Activated CD8-positive, alpha-beta memory T cell treated with anti-CD3 and anti-CD28 coated beads, Interleukin-2, amount 10 ng/mL, durations not matched to agents 7 days and 5 days (primary cell): Measurements from ENCODE around the gene SFT2D2. TPM values are rescaled to one million over a fixed set of nuclear protein-coding genes. Genes with fewer than 3 reads are reported as not detected.
A peak's percentile ranks its signal among the peaks of the same experiment; 100 is the strongest.
"Not testable (repeated sequence)": the region's sequence is repeated elsewhere in the genome, so short reads cannot be mapped to it uniquely, and the experiment has no call there.

Source experiments
- ATAC-seq: fragments of 150-1000 bp; cut with Tn5 transposase; one replicate; pipeline ENCODE4 v1.10.0; 2021; ENCODE audit warnings: moderate library complexity
- CTCF ChIA-PET: fragments of 350-600 bp; sonication (Branson Sonifier 250); formaldehyde crosslinking; loops from one replicate; lab custom pipeline; 2021; ENCODE audit warnings: antibody characterized with exemption; lab: Charles Lee
- DNase-seq: peaks from one replicate; pipeline ENCODE4 v3.0.0-alpha.2; 2020
- H3K27ac Mint-ChIP-seq: one replicate; pipeline ENCODE4 v1.8.0; 2021; ENCODE audit warnings: mild to moderate bottlenecking, mixed read lengths
- H3K27me3 Mint-ChIP-seq: one replicate; pipeline ENCODE4 v1.8.0; 2021; ENCODE audit warnings: mixed read lengths
- H3K36me3 Mint-ChIP-seq: one replicate; pipeline ENCODE4 v1.8.0; 2021; ENCODE audit warnings: mild to moderate bottlenecking, mixed read lengths
- H3K4me1 Mint-ChIP-seq: one replicate; pipeline ENCODE4 v1.8.0; 2021; ENCODE audit warnings: mixed read lengths
- H3K4me3 Mint-ChIP-seq: one replicate; pipeline ENCODE4 v1.8.0; 2021; ENCODE audit warnings: mild to moderate bottlenecking, moderate library complexity, mixed read lengths
- H3K9me3 Mint-ChIP-seq: one replicate; pipeline ENCODE4 v1.8.0; 2022; ENCODE audit warnings: low read depth, mixed read lengths
- total RNA-seq, 2 experiments: library from RNA; stranded (reverse); gene quantifications; one replicate each; pipeline ENCODE4 v1.2.3, GENCODE V29; 2021

SFT2D2 gene
- total RNA-seq, result 10 to 100 TPM; 63.2 to 65.9 TPM

GRCh38 chr1:168225476-168226190, at the start of gene SFT2D2:
SFT2D2 (plus strand) TSS chr1:168226004; CDS start chr1:168226080, 76 bp downstream.
- Mint-ChIP-seq H3K4me1 (peaks cover 51% of the 10 kb centered on the region), H3K27me3 (peaks cover 2% of the 10 kb centered on the region), H3K9me3 (no peaks in the 10 kb centered on the region), H3K36me3 (peaks cover 24% of the 10 kb centered on the region), H3K4me3 (peak within 1 kb of the TSS; percentile 91), H3K27ac (peak within 1 kb of the TSS; percentile 83)
- CTCF ChIA-PET, result interaction anchor here (1.1 to 5.2 kb wide), 9 partner anchors 9 to 199 kb away, joined by 3 to 65 read pairs (median 6); partner anchors contain the start of gene TIPRL
- peak; percentile 86 for DNase-seq
- peak; percentile 96 for ATAC-seq

- no peak overlapping the region for H3K4me3 Mint-ChIP-seq
- peaks cover 3% of the 10 kb centered on the region for H3K27me3 Mint-ChIP-seq
- peaks cover 7% of the 10 kb centered on the region for H3K4me1 Mint-ChIP-seq
- H3K9me3 Mint-ChIP-seq, result no peaks in the 10 kb centered on the region
- CTCF ChIA-PET, result interaction anchor here (1.5 kb wide), 1 partner anchor 12 kb away, joined by 3 read pairs; no protein-coding TSS in a partner anchor
- no peaks in the 10 kb centered on the region for H3K36me3 Mint-ChIP-seq
- DNase-seq (no peak), ATAC-seq (no peak)
- no peak overlapping the region for H3K27ac Mint-ChIP-seq
These were observed 47.6 kb upstream of the SFT2D2 start for GRCh38 chr1:168178227-168178637.

- ATAC-seq (peak; percentile 95), DNase-seq (peak; percentile 97)
- peaks cover 9% of the 10 kb centered on the region for H3K4me1 Mint-ChIP-seq
- CTCF ChIA-PET, result interaction anchor here (1.2 to 2.1 kb wide), 3 partner anchors 11 to 57 kb away, joined by 3 to 8 read pairs (median 6); partner anchors contain the start of gene SFT2D2
- H3K36me3 Mint-ChIP-seq, result peaks cover 1% of the 10 kb centered on the region
- no peaks in the 10 kb centered on the region for H3K27me3 Mint-ChIP-seq
- no peaks in the 10 kb centered on the region for H3K9me3 Mint-ChIP-seq
- no peak within 1 kb of the TSS for H3K4me3 Mint-ChIP-seq
- H3K27ac Mint-ChIP-seq, result no peak within 1 kb of the TSS
These were observed 47.0 kb upstream of the SFT2D2 start, which contains the start of gene TIPRL for GRCh38 chr1:168178638-168179437. TIPRL (plus strand) TSS chr1:168178962; CDS start chr1:168179078, 116 bp downstream.

GRCh38 chr1:168179438-168180147, 46.2 kb upstream of the SFT2D2 start:
- H3K27me3 Mint-ChIP-seq, result no peaks in the 10 kb centered on the region
- ATAC-seq (no peak), DNase-seq (peak; percentile 46)
- H3K4me3 Mint-ChIP-seq, result no peak overlapping the region
- H3K27ac Mint-ChIP-seq, result no peak overlapping the region
- CTCF ChIA-PET, result interaction anchor here (0.5 to 2.1 kb wide), 6 partner anchors 34 to 244 kb away, joined by 3 to 8 read pairs (median 3); partner anchors contain the start of gene SFT2D2
- peaks cover 10% of the 10 kb centered on the region for H3K4me1 Mint-ChIP-seq
- H3K36me3 Mint-ChIP-seq, result peaks cover 5% of the 10 kb centered on the region
- H3K9me3 Mint-ChIP-seq, result no peaks in the 10 kb centered on the region

- no peak for DNase-seq
- Mint-ChIP-seq H3K4me1 (peaks cover 10% of the 10 kb centered on the region), H3K9me3 (no peaks in the 10 kb centered on the region), H3K27me3 (no peaks in the 10 kb centered on the region), H3K36me3 (peaks cover 10% of the 10 kb centered on the region), H3K27ac (no peak overlapping the region), H3K4me3 (no peak overlapping the region)
- ATAC-seq, result no peak
- CTCF ChIA-PET, result interaction anchor here (0.5 to 2.1 kb wide), 7 partner anchors 35 to 244 kb away, joined by 3 to 8 read pairs (median 3); partner anchors contain the start of gene SFT2D2
These were observed 45.7 kb upstream of the SFT2D2 start for GRCh38 chr1:168180148-168180524.

GRCh38 chr1:168181063-168181720, 44.6 kb upstream of the SFT2D2 start:
- not testable (repeated sequence) for H3K27me3 Mint-ChIP-seq, H3K9me3 Mint-ChIP-seq, ATAC-seq, H3K4me3 Mint-ChIP-seq, H3K27ac Mint-ChIP-seq, DNase-seq
- peaks cover 10% of the 10 kb centered on the region for H3K4me1 Mint-ChIP-seq
- CTCF ChIA-PET, result interaction anchor here (0.6 to 1.3 kb wide), 2 partner anchors 116 to 162 kb away, joined by 3 read pairs; no protein-coding TSS in a partner anchor
- H3K36me3 Mint-ChIP-seq, result peaks cover 16% of the 10 kb centered on the region

GRCh38 chr1:168187177-168187576, 38.6 kb upstream of the SFT2D2 start:
- Mint-ChIP-seq H3K27me3 (no peaks in the 10 kb centered on the region), H3K4me1 (peaks cover 4% of the 10 kb centered on the region), H3K4me3 (no peak overlapping the region), H3K36me3 (peaks cover 50% of the 10 kb centered on the region), H3K9me3 (no peaks in the 10 kb centered on the region), H3K27ac (no peak overlapping the region)
- no peak for DNase-seq
- CTCF ChIA-PET, result no interaction called here
- no peak for ATAC-seq

GRCh38 chr1:168190403-168190802, 35.4 kb upstream of the SFT2D2 start:
- no peaks in the 10 kb centered on the region for H3K4me1 Mint-ChIP-seq
- no peaks in the 10 kb centered on the region for H3K9me3 Mint-ChIP-seq
- H3K4me3 Mint-ChIP-seq, result no peak overlapping the region
- DNase-seq (no peak), ATAC-seq (no peak)
- H3K27ac Mint-ChIP-seq, result peak overlapping the region; percentile 32
- CTCF ChIA-PET, result interaction anchor here (1.5 kb wide), 1 partner anchor 12 kb away, joined by 3 read pairs; the partner anchor contains the start of gene TIPRL
- H3K27me3 Mint-ChIP-seq, result no peaks in the 10 kb centered on the region
- H3K36me3 Mint-ChIP-seq, result peaks cover 54% of the 10 kb centered on the region

- no peaks in the 10 kb centered on the region for H3K9me3 Mint-ChIP-seq
- H3K27ac Mint-ChIP-seq, result no peak overlapping the region
- ATAC-seq (no peak), DNase-seq (no peak)
- H3K4me3 Mint-ChIP-seq, result no peak overlapping the region
- CTCF ChIA-PET, result interaction anchor here (1.0 to 1.2 kb wide), 2 partner anchors 12 to 113 kb away, joined by 3 to 4 read pairs; no protein-coding TSS in a partner anchor
- peaks cover 4% of the 10 kb centered on the region for H3K4me1 Mint-ChIP-seq
- H3K36me3 Mint-ChIP-seq, result peaks cover 50% of the 10 kb centered on the region
- H3K27me3 Mint-ChIP-seq, result no peaks in the 10 kb centered on the region
These were observed 30.3 kb upstream of the SFT2D2 start for GRCh38 chr1:168195199-168196135.

GRCh38 chr1:168199056-168199455, 26.7 kb upstream of the SFT2D2 start:
- CTCF ChIA-PET, result no interaction called here
- H3K36me3 Mint-ChIP-seq, result peaks cover 58% of the 10 kb centered on the region
- H3K27me3 Mint-ChIP-seq, result no peaks in the 10 kb centered on the region
- H3K4me1 Mint-ChIP-seq, result peaks cover 4% of the 10 kb centered on the region
- no peak overlapping the region for H3K27ac Mint-ChIP-seq
- no peak for DNase-seq
- H3K9me3 Mint-ChIP-seq, result no peaks in the 10 kb centered on the region
- no peak overlapping the region for H3K4me3 Mint-ChIP-seq
- no peak for ATAC-seq

GRCh38 chr1:168202941-168203654, 22.7 kb upstream of the SFT2D2 start:
- Mint-ChIP-seq H3K9me3 (peaks cover 3% of the 10 kb centered on the region), H3K4me1 (peaks cover 1% of the 10 kb centered on the region), H3K4me3 (no peak overlapping the region), H3K27ac (no peak overlapping the region), H3K27me3 (no peaks in the 10 kb centered on the region), H3K36me3 (peaks cover 49% of the 10 kb centered on the region)
- no peak for DNase-seq
- ATAC-seq, result no peak
- CTCF ChIA-PET, result no interaction called here
